T47D (cell line): Measurements from ENCODE around the gene MOV10L1.
A peak's percentile ranks its signal among the peaks of the same experiment; 100 is the strongest.
"Not testable (repeated sequence)": the region's sequence is repeated elsewhere in the genome, so short reads cannot be mapped to it uniquely, and the experiment has no call there.

Source experiments
- DNase-seq, 2 experiments: peaks; one replicate each; pipeline versions ENCODE4 v3.0.0 to v3.0.0-alpha.2; 2011 to 2012; ENCODE audit warnings: low read depth in 1 of 2, low spot score in 1 of 2
- JUND ChIP-seq: IDR thresholded peaks from 2 replicates; pipeline ENCODE4 v1.6.1; 2012; ENCODE audit warnings: low read depth
- in situ Hi-C: cut with HindIII; loops from 2 replicates; pipeline ENCODE4 v1.10.0; 2016; ENCODE audit warnings: low sequenced_read_pairs, low pct_unique_long_range_greater_than_20kb

Gene MOV10L1

GRCh38 chr22:50121202-50121740, 31.5 kb downstream of the MOV10L1 start:
- no peak for TF ChIP-seq JUND
- in situ Hi-C loops = no loop called here
- DNase-seq = no peak

DNA sequence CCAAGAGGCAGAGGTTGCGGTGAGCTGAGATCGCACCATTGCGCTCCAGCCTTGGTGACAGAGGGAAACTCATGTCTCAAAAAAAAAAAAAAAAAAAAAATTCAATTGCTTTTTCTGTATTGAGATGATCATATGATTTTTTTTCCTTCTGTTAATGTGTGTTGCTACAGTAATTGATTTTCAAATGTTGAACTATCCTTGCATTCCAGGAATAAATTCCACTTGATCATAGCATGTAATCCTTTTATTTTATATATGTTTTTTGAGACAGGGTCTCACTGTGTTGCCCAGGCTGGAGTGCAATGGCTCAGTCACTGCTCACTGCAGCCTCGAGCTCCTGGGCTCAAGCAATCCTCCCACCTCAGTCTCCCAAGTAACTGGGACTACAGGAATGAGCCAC, 33.3 kb downstream of the MOV10L1 start:
- in situ Hi-C loops = no loop called here
- DNase-seq = no peak
- TF ChIP-seq JUND = no peak

- in situ Hi-C loops = no loop called here
- no peak for DNase-seq
Measured at GRCh38 chr22:50125029-50125428, 35.2 kb downstream of the MOV10L1 start.

DNA sequence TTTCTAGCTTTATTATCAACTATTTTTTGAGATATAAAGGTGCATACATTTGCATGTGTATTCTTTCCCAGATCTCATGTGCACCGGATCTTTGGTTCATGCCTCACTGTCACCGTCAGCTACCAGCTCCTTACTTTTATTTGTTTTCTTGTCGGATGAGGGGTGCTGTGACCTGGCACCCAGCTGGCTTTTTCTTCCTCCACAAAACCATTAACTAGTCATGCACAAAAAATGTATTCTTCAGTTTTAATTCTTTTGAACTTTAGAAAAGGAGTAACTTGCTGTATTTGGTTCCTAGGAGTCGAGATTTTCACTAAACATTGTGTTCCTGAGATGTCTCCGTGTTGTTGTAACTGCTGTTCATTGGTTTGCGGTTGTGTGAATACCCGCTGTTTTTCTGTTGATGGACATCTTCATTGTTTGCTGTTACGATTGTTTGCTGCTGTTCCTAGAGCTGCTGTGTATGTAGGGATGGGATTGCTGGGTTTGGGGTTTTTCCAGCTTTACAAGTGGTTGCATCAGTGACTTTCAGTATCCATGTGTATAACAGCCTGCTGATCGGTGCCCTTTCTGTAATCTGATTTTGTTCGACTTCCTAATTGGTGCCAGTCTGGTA, 39.4 kb downstream of the MOV10L1 start:
- no peak for TF ChIP-seq JUND
- DNase-seq = peak in 1 of 2 experiments; percentile 61
- in situ Hi-C loops = no loop called here

More at GRCh38 chr22:50125029-50125428, 35.2 kb downstream of the MOV10L1 start:
- no peak for TF ChIP-seq JUND

- TF ChIP-seq JUND = no peak
- in situ Hi-C loops = no loop called here
- no peak for DNase-seq
Measured at GRCh38 chr22:50131894-50132293, 42.1 kb downstream of the MOV10L1 start.

GRCh38 chr22:50134481-50134880, 44.7 kb downstream of the MOV10L1 start:
- no peak for TF ChIP-seq JUND
- DNase-seq = no peak
- in situ Hi-C loops = no loop called here

DNA sequence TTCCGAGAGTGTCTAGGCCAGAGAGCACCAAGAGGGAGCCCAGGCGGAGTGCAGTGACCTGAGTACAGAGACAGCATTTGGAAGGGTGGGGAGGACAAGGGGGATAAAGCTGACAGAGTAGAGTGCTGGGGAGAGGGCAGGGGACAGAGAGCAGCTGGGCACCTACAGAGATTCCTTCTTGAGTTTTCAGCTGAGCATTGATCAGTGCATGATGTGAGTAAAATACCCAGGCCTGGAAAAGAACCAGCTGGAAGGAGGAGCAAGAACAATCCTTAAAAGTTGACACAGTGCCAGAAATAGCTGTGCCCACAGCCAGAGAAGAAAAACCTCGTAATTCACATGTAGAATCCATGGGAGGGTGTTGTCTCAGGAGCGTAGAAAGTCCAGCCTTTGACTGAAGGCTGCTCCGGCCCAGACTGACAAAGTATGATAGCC, 46.8 kb downstream of the MOV10L1 start:
- in situ Hi-C loops = no loop called here
- DNase-seq = peak in 1 of 2 experiments; percentile 11
- no peak for TF ChIP-seq JUND

GRCh38 chr22:50137277-50137676, 47.5 kb downstream of the MOV10L1 start:
- in situ Hi-C loops, DNase-seq: not testable (repeated sequence)

- DNase-seq = no peak
- in situ Hi-C loops = no loop called here
- TF ChIP-seq JUND = no peak
Measured at GRCh38 chr22:50138041-50138440, 48.2 kb downstream of the MOV10L1 start.

DNA sequence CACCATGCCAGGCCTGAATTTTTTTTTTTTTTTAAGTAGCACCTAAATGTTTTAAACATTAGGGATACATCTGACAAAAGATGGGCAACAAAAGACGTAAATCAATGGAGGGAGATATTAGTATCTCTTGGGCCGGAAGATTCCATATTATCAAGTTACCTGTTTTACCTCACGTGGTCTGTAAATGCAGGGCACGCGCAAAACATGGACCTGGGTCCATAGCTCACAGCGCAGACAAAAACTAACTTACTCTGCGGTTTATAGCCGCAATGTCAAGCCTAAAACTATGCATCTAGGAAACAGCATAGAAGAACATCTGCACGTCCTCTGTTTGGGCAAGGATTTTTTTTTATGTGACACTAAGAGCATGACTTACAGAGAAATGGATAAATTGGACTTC, 49.2 kb downstream of the MOV10L1 start:
- TF ChIP-seq JUND = no peak
- in situ Hi-C loops = no loop called here
- no peak for DNase-seq

- TF ChIP-seq JUND = no peak
- in situ Hi-C loops = no loop called here
- DNase-seq = peak in 1 of 2 experiments; percentile 12
Measured at GRCh38 chr22:50139843-50140415, 50.1 kb downstream of the MOV10L1 start.

DNA sequence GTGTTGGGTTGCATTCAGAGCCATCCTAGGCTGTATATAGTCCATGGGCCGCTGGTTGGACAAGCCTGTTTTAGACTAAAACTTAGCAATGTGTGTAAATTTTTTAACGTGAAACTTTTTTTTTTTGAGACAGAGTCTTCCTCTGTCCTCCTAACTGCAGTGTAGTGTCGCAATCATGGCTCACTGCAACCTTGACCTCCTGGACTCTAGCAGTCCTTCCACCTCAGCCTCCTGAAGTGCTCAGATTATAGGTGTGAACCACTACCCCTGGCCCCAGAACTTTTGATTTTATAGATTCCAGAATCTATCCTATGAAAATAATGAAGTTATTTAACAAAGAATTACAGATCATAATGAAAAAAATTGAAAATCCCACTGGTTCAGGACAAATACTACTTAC, 50.8 kb downstream of the MOV10L1 start:
- DNase-seq = no peak
- TF ChIP-seq JUND = no peak
- in situ Hi-C loops = no loop called here

DNA sequence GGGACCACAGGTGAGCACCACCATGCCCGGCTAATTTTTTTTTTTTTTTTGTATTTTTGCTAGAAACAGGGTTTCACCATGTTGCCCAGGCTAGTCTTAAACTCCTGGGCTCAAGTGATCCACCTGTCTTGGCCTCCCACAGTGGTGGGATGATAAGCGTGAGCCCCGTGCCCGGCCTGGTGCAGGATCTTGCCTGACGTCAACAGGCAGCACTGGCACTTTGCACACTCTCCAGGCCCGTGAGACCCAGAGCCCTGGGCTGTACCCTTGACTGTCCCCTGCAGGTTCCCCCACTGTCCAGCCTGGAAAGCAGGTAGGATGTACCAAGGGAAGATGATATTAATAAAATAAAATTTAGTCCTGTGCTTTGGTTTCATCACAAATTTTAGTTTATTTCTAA, 51.7 kb downstream of the MOV10L1 start:
- TF ChIP-seq JUND = no peak
- in situ Hi-C loops = no loop called here
- DNase-seq = no peak
